Astrocyte (in vitro differentiated cells and primary cell): ENCODE results near the gene SPIRE2. TPM values are rescaled to one million over a fixed set of nuclear protein-coding genes. Genes with fewer than 3 reads are reported as not detected.

ENCODE experiments used
- DNase-seq: peaks from one replicate; pipeline ENCODE4 v3.0.0-alpha.2; 2010; ENCODE audit warnings: low read depth
- FAIRE-seq: peaks from 2 replicates; lab custom pipeline; 2011; peaks lifted over from hg19 to GRCh38; lab: Jason Lieb, UNC
- H2AFZ ChIP-seq: 2 replicates; pipeline ENCODE4 v1.6.0; 2012; ENCODE audit warnings: low read depth, low read length, inconsistent platforms
- H3K27ac ChIP-seq: 2 replicates; pipeline ENCODE4 v1.5.1; 2011; ENCODE audit warnings: low read depth, low read length, inconsistent platforms
- H3K27me3 ChIP-seq: 2 replicates; pipeline ENCODE4 v1.6.0; 2011; ENCODE audit warnings: low read length, inconsistent platforms; ENCODE audit not compliant: insufficient read depth
- H3K36me3 ChIP-seq: 2 replicates; pipeline ENCODE4 v1.5.1; 2011; ENCODE audit warnings: low read length, inconsistent platforms; ENCODE audit not compliant: insufficient read depth
- H3K4me1 ChIP-seq: 2 replicates; pipeline ENCODE4 v1.5.1; 2011; ENCODE audit warnings: low read length, inconsistent platforms; ENCODE audit not compliant: insufficient read depth
- H3K4me2 ChIP-seq: 2 replicates; pipeline ENCODE4 v1.6.0; 2012; ENCODE audit warnings: low read length, inconsistent platforms
- H3K4me3 ChIP-seq: 2 replicates; pipeline ENCODE4 v1.5.1; 2011; ENCODE audit warnings: low read depth, mild to moderate bottlenecking, low read length, inconsistent platforms; ENCODE audit not compliant: insufficient read depth
- H3K79me2 ChIP-seq: 2 replicates; pipeline ENCODE4 v1.6.0; 2012; ENCODE audit warnings: mild to moderate bottlenecking, low read length, inconsistent platforms; ENCODE audit not compliant: insufficient read depth
- H3K9ac ChIP-seq: 2 replicates; pipeline ENCODE4 v1.6.0; 2012; ENCODE audit warnings: mild to moderate bottlenecking, low read length, inconsistent platforms
- H3K9me3 ChIP-seq: 2 replicates; pipeline ENCODE4 v1.5.1; 2012; ENCODE audit warnings: low read depth, mild to moderate bottlenecking, low read length, inconsistent platforms; ENCODE audit not compliant: insufficient read depth
- H4K20me1 ChIP-seq: 2 replicates; pipeline ENCODE4 v1.6.0; 2012; ENCODE audit warnings: low read length, inconsistent platforms; ENCODE audit not compliant: insufficient read depth
- H3K27ac Mint-ChIP-seq: one replicate; pipeline ENCODE4 v1.8.0; 2021; ENCODE audit warnings: mild to moderate bottlenecking, mixed read lengths; ENCODE audit not compliant: unreplicated experiment
- H3K27me3 Mint-ChIP-seq: one replicate; pipeline ENCODE4 v1.8.0; 2021; ENCODE audit warnings: low read depth, mixed read lengths; ENCODE audit not compliant: unreplicated experiment
- H3K36me3 Mint-ChIP-seq: one replicate; pipeline ENCODE4 v1.8.0; 2021; ENCODE audit warnings: low read depth, mixed read lengths; ENCODE audit not compliant: unreplicated experiment
- H3K4me1 Mint-ChIP-seq: one replicate; pipeline ENCODE4 v1.8.0; 2021; ENCODE audit warnings: low read depth, mixed read lengths; ENCODE audit not compliant: unreplicated experiment
- H3K4me3 Mint-ChIP-seq: one replicate; pipeline ENCODE4 v1.8.0; 2021; ENCODE audit warnings: mild to moderate bottlenecking, moderate library complexity, mixed read lengths; ENCODE audit not compliant: unreplicated experiment
- H3K9me3 Mint-ChIP-seq: one replicate; pipeline ENCODE4 v1.8.0; 2021; ENCODE audit warnings: mild to moderate bottlenecking, mixed read lengths; ENCODE audit not compliant: unreplicated experiment
- EZH2 ChIP-seq: IDR thresholded peaks from 2 replicates; pipeline ENCODE4 v1.6.1; 2012; ENCODE audit warnings: mild to moderate bottlenecking, low read length, inconsistent platforms; ENCODE audit not compliant: insufficient read depth
- total RNA-seq: library from RNA; stranded (reverse); gene quantifications from 2 replicates; pipeline ENCODE4 v1.2.1, GENCODE V29; 2021
- TF ChIP-seq, protein P1 (sequence below): IDR thresholded peaks from 2 replicates; pipeline ENCODE4 v1.5.1; 2011; ENCODE audit warnings: low read depth, mild to moderate bottlenecking, inconsistent platforms, low read length, moderate library complexity; ENCODE audit not compliant: insufficient read depth

Gene SPIRE2
- total RNA-seq, 1 donor from 2014 or later, result 3.2 TPM

DNA sequence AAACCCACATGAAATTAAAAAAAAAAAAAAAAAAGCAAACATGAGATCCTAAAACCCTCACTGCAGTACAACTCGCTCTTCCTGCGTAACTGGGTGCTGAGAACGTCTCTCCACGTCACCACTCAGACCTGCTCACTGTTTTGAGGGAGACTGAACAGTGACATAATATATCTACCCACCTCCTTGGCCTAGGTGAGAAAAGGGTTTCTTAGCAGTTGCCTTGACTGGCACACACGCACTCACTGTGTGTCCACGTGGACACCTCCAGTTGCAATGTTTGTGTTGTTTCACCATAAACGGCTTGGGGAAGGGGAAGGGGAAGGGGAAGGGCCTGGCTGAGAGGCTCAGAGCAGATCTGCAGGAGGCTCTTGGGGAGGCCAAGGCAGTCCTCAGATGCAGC lies 43.9 kb upstream of the SPIRE2 start:
- peaks cover 6% of the 10 kb centered on the region for H3K36me3 Mint-ChIP-seq
- H3K4me2 ChIP-seq, result no peak overlapping the region
- H3K27me3 ChIP-seq, result no peaks in the 10 kb centered on the region
- DNase-seq (no peak), FAIRE-seq (no peak)
- no peaks in the 10 kb centered on the region for H3K9me3 Mint-ChIP-seq
- H3K4me3 Mint-ChIP-seq, result no peak overlapping the region
- TF ChIP-seq EZH2, result no peak
- TF ChIP-seq, protein P1, sequence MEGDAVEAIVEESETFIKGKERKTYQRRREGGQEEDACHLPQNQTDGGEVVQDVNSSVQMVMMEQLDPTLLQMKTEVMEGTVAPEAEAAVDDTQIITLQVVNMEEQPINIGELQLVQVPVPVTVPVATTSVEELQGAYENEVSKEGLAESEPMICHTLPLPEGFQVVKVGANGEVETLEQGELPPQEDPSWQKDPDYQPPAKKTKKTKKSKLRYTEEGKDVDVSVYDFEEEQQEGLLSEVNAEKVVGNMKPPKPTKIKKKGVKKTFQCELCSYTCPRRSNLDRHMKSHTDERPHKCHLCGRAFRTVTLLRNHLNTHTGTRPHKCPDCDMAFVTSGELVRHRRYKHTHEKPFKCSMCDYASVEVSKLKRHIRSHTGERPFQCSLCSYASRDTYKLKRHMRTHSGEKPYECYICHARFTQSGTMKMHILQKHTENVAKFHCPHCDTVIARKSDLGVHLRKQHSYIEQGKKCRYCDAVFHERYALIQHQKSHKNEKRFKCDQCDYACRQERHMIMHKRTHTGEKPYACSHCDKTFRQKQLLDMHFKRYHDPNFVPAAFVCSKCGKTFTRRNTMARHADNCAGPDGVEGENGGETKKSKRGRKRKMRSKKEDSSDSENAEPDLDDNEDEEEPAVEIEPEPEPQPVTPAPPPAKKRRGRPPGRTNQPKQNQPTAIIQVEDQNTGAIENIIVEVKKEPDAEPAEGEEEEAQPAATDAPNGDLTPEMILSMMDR, result no peak
- no peak overlapping the region for H3K27ac Mint-ChIP-seq
- peaks cover 5% of the 10 kb centered on the region for H4K20me1 ChIP-seq
- H3K27me3 Mint-ChIP-seq, result no peaks in the 10 kb centered on the region
- H3K4me1 ChIP-seq, result no peaks in the 10 kb centered on the region
- no peaks in the 10 kb centered on the region for H3K4me1 Mint-ChIP-seq
- H3K27ac ChIP-seq, result no peak overlapping the region
- H2AFZ ChIP-seq, result no peak overlapping the region
- no peaks in the 10 kb centered on the region for H3K79me2 ChIP-seq
- H3K9ac ChIP-seq, result no peak overlapping the region
- H3K4me3 ChIP-seq, result no peak overlapping the region
- H3K9me3 ChIP-seq, result no peaks in the 10 kb centered on the region
- peaks cover 16% of the 10 kb centered on the region for H3K36me3 ChIP-seq

DNA sequence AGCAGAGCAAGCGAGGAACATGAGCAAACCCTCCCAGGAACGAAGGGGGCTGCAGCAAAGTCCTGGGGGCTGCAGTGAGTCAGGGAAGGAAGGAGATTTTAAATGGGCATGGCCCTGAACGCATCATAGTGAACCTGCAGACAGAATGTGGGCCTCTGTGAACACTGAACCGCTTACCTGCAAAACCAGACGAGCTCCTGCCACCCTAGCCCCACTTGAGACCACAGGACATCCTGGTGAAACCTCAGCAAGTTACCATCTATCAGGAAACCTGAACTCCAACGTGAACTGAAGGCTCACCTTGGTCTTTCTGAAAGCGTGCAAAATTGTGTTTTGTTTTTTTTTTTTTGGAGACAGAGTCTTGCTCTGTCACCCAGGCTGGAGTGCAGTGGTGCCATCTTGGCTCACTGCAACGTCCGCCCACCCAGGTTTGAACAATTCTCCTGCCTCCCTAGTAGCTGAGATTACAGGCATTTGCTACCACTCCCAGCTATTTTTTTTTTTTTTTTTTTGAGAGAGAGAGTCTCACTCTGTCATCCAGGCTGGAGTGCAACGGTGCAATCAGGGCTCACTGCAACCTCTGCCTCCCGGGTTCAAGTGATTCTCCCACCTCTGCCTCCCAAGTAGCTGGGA lies 42.6 kb upstream of the SPIRE2 start:
- peaks cover 5% of the 10 kb centered on the region for H4K20me1 ChIP-seq
- no peak overlapping the region for H3K27ac Mint-ChIP-seq
- no peaks in the 10 kb centered on the region for H3K4me1 Mint-ChIP-seq
- peaks cover 7% of the 10 kb centered on the region for H3K36me3 Mint-ChIP-seq
- no peak overlapping the region for H3K4me2 ChIP-seq
- no peaks in the 10 kb centered on the region for H3K9me3 Mint-ChIP-seq
- TF ChIP-seq EZH2, result no peak
- TF ChIP-seq, protein P1, result no peak
- peaks cover 16% of the 10 kb centered on the region for H3K36me3 ChIP-seq
- H3K4me3 ChIP-seq, result no peak overlapping the region
- no peak overlapping the region for H3K4me3 Mint-ChIP-seq
- no peaks in the 10 kb centered on the region for H3K79me2 ChIP-seq
- FAIRE-seq (no peak), DNase-seq (no peak)
- no peak overlapping the region for H3K27ac ChIP-seq
- no peak overlapping the region for H2AFZ ChIP-seq
- H3K9me3 ChIP-seq, result no peaks in the 10 kb centered on the region
- H3K4me1 ChIP-seq, result no peaks in the 10 kb centered on the region
- no peak overlapping the region for H3K9ac ChIP-seq
- H3K27me3 ChIP-seq, result no peaks in the 10 kb centered on the region
- no peaks in the 10 kb centered on the region for H3K27me3 Mint-ChIP-seq
